Heart right ventricle (tissue), 16 donors: ENCODE data around the gene AZU1. TPM values are rescaled to one million over a fixed set of nuclear protein-coding genes. Genes with fewer than 3 reads are reported as not detected.
A peak's percentile ranks its signal among the peaks of the same experiment; 100 is the strongest.

Experiments used
- ATAC-seq, 8 donors: fragments of 200-7000 bp; cut with Tn5 transposase; one replicate each; pipeline ENCODE4 v1.9.1; 2020; ENCODE audit warnings: mild to moderate bottlenecking in 8 of 8, moderate library complexity in 8 of 8, moderate number of reproducible peaks in 1 of 8
- DNase-seq, 2 donors: peaks; one replicate each; pipeline ENCODE4 v3.0.0-alpha.2; 2020
- H3K27ac ChIP-seq, 10 donors: fragments of 200-600 bp; sonication (generic) in 2 of 10; one replicate each; pipeline versions ENCODE4 v1.5.0 to v1.8.0; 2020 to 2022; ENCODE audit warnings: mild to moderate bottlenecking in 3 of 10
- H3K27me3 ChIP-seq, 7 donors: fragments of 200-600 bp; one replicate each; pipeline ENCODE4 v1.8.0; 2021 to 2022; ENCODE audit warnings: mild to moderate bottlenecking in 2 of 7
- H3K36me3 ChIP-seq, 9 donors: fragments of 200-600 bp; sonication (generic) in 1 of 9; one replicate each; pipeline versions ENCODE4 v1.5.0 to v1.8.0; 2020 to 2022; ENCODE audit warnings: mild to moderate bottlenecking in 2 of 9
- H3K4me1 ChIP-seq, 9 donors: fragments of 200-600 bp; sonication (generic) in 1 of 9; one replicate each; pipeline versions ENCODE4 v1.5.0 to v1.8.0; 2020 to 2022; ENCODE audit warnings: mild to moderate bottlenecking in 4 of 9
- H3K4me3 ChIP-seq, 10 donors: fragments of 200-600 bp; sonication (generic) in 2 of 10; one replicate each; pipeline versions ENCODE4 v1.5.0 to v1.8.0; 2020 to 2022; ENCODE audit warnings: mild to moderate bottlenecking in 7 of 10, moderate library complexity in 2 of 10
- H3K9me3 ChIP-seq, 11 donors: fragments of 200-600 bp in 10 of 11; sonication (generic) in 2 of 11; one replicate each; pipeline versions ENCODE4 v1.5.0 to v1.8.0; 2013 to 2022; ENCODE audit warnings: mild to moderate bottlenecking in 2 of 11, control low read depth in 1 of 11, moderate library complexity in 1 of 11
- CTCF ChIP-seq, 9 donors: fragments of 200-600 bp; sonication (generic) in 2 of 9; IDR thresholded peaks; one replicate each; pipeline versions ENCODE4 v1.5.0 to v1.8.0; 2021 to 2022; ENCODE audit warnings: antibody characterized with exemption in 9 of 9, mild to moderate bottlenecking in 5 of 9, moderate library complexity in 1 of 9
- WGBS, 2 donors: extraction: QIAGEN DNeasy Blood & Tissue Kit; methylation state at CpG; one replicate each; pipeline ENCODE4 v1.1.7; 2013; ENCODE audit warnings: inconsistent platforms in 1 of 2; 5-methylcytosine and 5-hydroxymethylcytosine counted together
- intact Hi-C, 10 donors: fragments of 100-400 bp; cut with DNase I; formaldehyde crosslinking; loops; one replicate each; pipeline versions ENCODE4 v1.11.1 to v1.14.2; 2022
- polyA plus RNA-seq, 2 donors: library from polyadenylated mRNA; stranded (reverse); fragments of 200-250 nt; gene quantifications; one replicate each; pipeline ENCODE4 v1.2.3, GENCODE V29; 2013
- total RNA-seq, 10 donors: library from RNA; stranded (reverse); fragmentation: NEBNext Ultra II Directional in 3 of 10; extraction: Animal tissue kit (Norgen Biotek cat#: 25700) in 3 of 10; gene quantifications; one replicate each; pipeline versions ENCODE4 v1.2.1 to v1.2.4, GENCODE V29; 2021 to 2023
- donor health status: Arrhythmogenic right ventricular cardiomyopathy.
- donor health status: ischemic (EF 13 %, LVEDD 7.1; RV severe dilation, severe dysfunction).
- donor health status: healthy with polysubstance abuse.
- donor health status: DM: no; HTN: yes; CAD: no.
- donor health status: DM: no; HTN: no; CAD: no.
- donor health status: ischemic (EF 25% LVEDD 6.9; RV normal size, moderate dysfunction).
- donor health status: ischemic (EF 25% LVEDD 5.7; RV mildly dilated, moderate dysfunction).
- donor health status: healthy.
- donor health status: DM: yes; HTN: yes; CAD: no.
- donor health status: Ischemic cardiomyopathy.
- donor health status: ischemic (EF 35%, LVEDD 5.7; RV mildly dilated, moderate dysfunction).
- donor health status: nonischemic (EF 11% LVEDD 7.7; RV severe dilation, severe dysfunction).
- donor health status: DM: yes; HTN: yes; CAD: no.
- donor health status: PGD.
- donor health status: ischemic (EF 29% LVEDD 5.4; RV normal size, mild dysfunction).
- donor health status: nonischemic (EF 23%, LVEDD 6.1; RV moderate dilation, normal function).

AZU1 gene
- total and polyA plus RNA-seq, 12 donors = 0.06 to 1.7 TPM; not detected in 10

- peak overlapping the region in 2 of 10 donors; percentile 24 to 42 for H3K4me3 ChIP-seq
- no peak for ATAC-seq
These were observed 35.6 kb downstream of the AZU1 start for GRCh38 chr19:863315-863620.

GRCh38 chr19:866769-867300 is 39.2 kb downstream of the AZU1 start:
- intact Hi-C loops = loop anchor here in 3 of 10 donors (10.0 kb wide), 3 partner anchors 92 to 118 kb away; partner anchors contain the start of gene WDR18 (in 1 of the 3)
- Histone ChIP-seq H3K27me3 (peaks cover 0 to 16% (median under 1%) of the 10 kb centered on the region in 7 donors), H3K4me3 (no peak overlapping the region), H3K27ac (peak overlapping the region in 1 of 10 donors; percentile 5), H3K4me1 (peaks cover 0 to 37% (median 10%) of the 10 kb centered on the region in 9 donors), H3K36me3 (peaks cover 0 to 40% (median 12%) of the 10 kb centered on the region in 9 donors), H3K9me3 (no peaks in the 10 kb centered on the region)
- no peak for DNase-seq
- no peak for TF ChIP-seq CTCF (IDR thresholded peaks at IDR 0.05)
- 82 to 83% methylated on average over 30 to 36 of the region's 38 CpGs for WGBS, 2 donors
- ATAC-seq = no peak

More at GRCh38 chr19:863315-863620, 35.6 kb downstream of the AZU1 start:
- no peak for TF ChIP-seq CTCF (IDR thresholded peaks at IDR 0.05)
- no peak for DNase-seq
- intact Hi-C loops = loop anchor here in 8 of 10 donors (2.0 to 10.0 kb wide), 8 partner anchors 50 to 122 kb away; partner anchors contain the start of genes KISS1R (in 4 of the 8), WDR18 (in 3 of the 8) and R3HDM4 (in 1 of the 8)
- 68 to 72% methylated on average over 7 of the region's 7 CpGs for WGBS, 2 donors
- H3K4me1 ChIP-seq = peaks cover 0 to 46% (median 10%) of the 10 kb centered on the region in 9 donors
- peak overlapping the region in 1 of 10 donors; percentile 85 for H3K27ac ChIP-seq
- H3K27me3 ChIP-seq = peaks cover 0 to 46% (median 27%) of the 10 kb centered on the region in 7 donors
- peaks cover 0 to 10% (median 5%) of the 10 kb centered on the region in 9 donors for H3K36me3 ChIP-seq
- no peaks in the 10 kb centered on the region for H3K9me3 ChIP-seq

DNA sequence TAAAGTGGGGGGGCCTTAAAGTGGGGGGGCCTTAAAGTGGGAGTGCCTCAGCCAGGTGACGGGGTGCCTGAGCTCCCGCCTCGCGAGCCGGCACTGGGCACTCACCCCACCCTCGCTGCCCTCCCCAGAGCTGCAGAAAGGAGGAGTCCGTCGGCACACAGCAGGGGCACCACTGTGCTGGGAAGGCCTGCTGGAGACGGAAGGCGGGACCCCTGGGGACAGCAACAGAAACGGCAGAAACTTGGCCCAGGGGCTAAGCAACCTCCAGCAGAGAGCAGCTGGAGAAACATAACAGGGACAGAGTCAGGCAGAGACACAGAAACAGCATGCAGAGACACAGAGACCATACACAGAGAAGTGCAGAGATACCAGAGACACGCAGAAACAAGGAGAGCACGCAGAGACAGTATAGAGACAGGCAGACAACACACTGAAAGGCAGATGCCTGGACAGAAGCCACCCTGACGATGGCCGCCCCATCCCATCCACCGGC is 39.7 kb downstream of the AZU1 start:
- peaks cover 0 to 14% (median 0%) of the 10 kb centered on the region in 7 donors for H3K27me3 ChIP-seq
- no peak for TF ChIP-seq CTCF (IDR thresholded peaks at IDR 0.05)
- intact Hi-C loops = loop anchor here in 3 of 10 donors (10.0 kb wide), 3 partner anchors 93 to 117 kb away; partner anchors contain the start of gene WDR18 (in 1 of the 3)
- H3K4me1 ChIP-seq = peaks cover 0 to 42% (median 10%) of the 10 kb centered on the region in 9 donors
- ATAC-seq (peak in 3 of 8 donors; percentile 6 to 21 (median 9)), DNase-seq (no peak)
- no peaks in the 10 kb centered on the region for H3K9me3 ChIP-seq
- 65 to 78% methylated on average over 16 of the region's 16 CpGs for WGBS, 2 donors
- no peak overlapping the region for H3K4me3 ChIP-seq
- peaks cover 0 to 45% (median 12%) of the 10 kb centered on the region in 9 donors for H3K36me3 ChIP-seq
- H3K27ac ChIP-seq = peak overlapping the region in 2 of 10 donors; percentile 5 to 29

- ATAC-seq = no peak
- no peak for DNase-seq
- H3K9me3 ChIP-seq = no peaks in the 10 kb centered on the region
- peaks cover 0 to 45% (median 12%) of the 10 kb centered on the region in 9 donors for H3K36me3 ChIP-seq
- H3K4me1 ChIP-seq = peaks cover 0 to 45% (median 8%) of the 10 kb centered on the region in 9 donors
- intact Hi-C loops = loop anchor here in 3 of 10 donors (10.0 kb wide), 3 partner anchors 93 to 117 kb away; partner anchors contain the start of gene WDR18 (in 1 of the 3)
- H3K27ac ChIP-seq = peak overlapping the region in 3 of 10 donors; percentile 5 to 61 (median 29)
- whole genome bisulfite sequencing, 2 donors = 92 to 94% methylated on average over 39 of the region's 39 CpGs
- peaks cover 0 to 9% (median 0%) of the 10 kb centered on the region in 7 donors for H3K27me3 ChIP-seq
- TF ChIP-seq CTCF (IDR thresholded peaks at IDR 0.05) = no peak
- no peak overlapping the region for H3K4me3 ChIP-seq
These were observed 40.3 kb downstream of the AZU1 start for GRCh38 chr19:867855-868457.
